Neural crest cell (in vitro differentiated cells): Measurements from ENCODE around the gene PRRG4. TPM values are rescaled to one million over a fixed set of nuclear protein-coding genes. Genes with fewer than 3 reads are reported as not detected.

ENCODE experiments used
- DNase-seq: peaks from one replicate; pipeline ENCODE4 v3.0.0; 2021; ENCODE audit warnings: low read depth, mixed read lengths, low spot score
- H3K27ac Mint-ChIP-seq: one replicate; pipeline ENCODE4 v1.8.0; 2021; ENCODE audit warnings: mild to moderate bottlenecking, mixed read lengths; ENCODE audit not compliant: unreplicated experiment
- H3K27me3 Mint-ChIP-seq: 2 replicates; pipeline ENCODE4 v1.8.0; 2021; ENCODE audit warnings: low read depth, mild to moderate bottlenecking, mixed read lengths
- H3K36me3 Mint-ChIP-seq: 2 replicates; pipeline ENCODE4 v1.8.0; 2021; ENCODE audit warnings: low read depth, mild to moderate bottlenecking, mixed read lengths
- H3K4me1 Mint-ChIP-seq: 2 replicates; pipeline ENCODE4 v1.8.0; 2021; ENCODE audit warnings: mixed read lengths
- H3K4me3 Mint-ChIP-seq: one replicate; pipeline ENCODE4 v1.8.0; 2021; ENCODE audit warnings: mild to moderate bottlenecking, mixed read lengths
- H3K9me3 Mint-ChIP-seq: 2 replicates; pipeline ENCODE4 v1.8.0; 2021; ENCODE audit warnings: mixed read lengths
- CTCF ChIP-seq: fragments of 200-600 bp; sonication (generic); conservative IDR thresholded peaks from 2 replicates; pipeline ENCODE4 v1.5.0; 2021; ENCODE audit warnings: antibody characterized with exemption, mild to moderate bottlenecking
- total RNA-seq: library from RNA; stranded (reverse); gene quantifications from 2 replicates; pipeline ENCODE4 v1.2.1, GENCODE V29; 2021

PRRG4 gene
- total RNA-seq, 1 donor from 2014 or later, result not detected

GRCh38 chr11:32894149-32894827 lies 64.6 kb downstream of the PRRG4 start:
- no peak for TF ChIP-seq CTCF
- Mint-ChIP-seq H3K27ac (peak overlapping the region; percentile 96), H3K9me3 (no peaks in the 10 kb centered on the region), H3K4me1 (peaks cover 43% of the 10 kb centered on the region), H3K36me3 (peaks cover 8% of the 10 kb centered on the region), H3K4me3 (peak overlapping the region; percentile 96), H3K27me3 (no peaks in the 10 kb centered on the region)
- DNase-seq, result no peak

- Mint-ChIP-seq H3K36me3 (peaks cover 8% of the 10 kb centered on the region), H3K4me1 (peaks cover 47% of the 10 kb centered on the region), H3K9me3 (no peaks in the 10 kb centered on the region), H3K27me3 (no peaks in the 10 kb centered on the region), H3K27ac (peak overlapping the region; percentile 27), H3K4me3 (peak overlapping the region; percentile 96)
- DNase-seq, result no peak
- TF ChIP-seq CTCF, result no peak
Observed at GRCh38 chr11:32894921-32895320, 65.2 kb downstream of the PRRG4 start.

DNA sequence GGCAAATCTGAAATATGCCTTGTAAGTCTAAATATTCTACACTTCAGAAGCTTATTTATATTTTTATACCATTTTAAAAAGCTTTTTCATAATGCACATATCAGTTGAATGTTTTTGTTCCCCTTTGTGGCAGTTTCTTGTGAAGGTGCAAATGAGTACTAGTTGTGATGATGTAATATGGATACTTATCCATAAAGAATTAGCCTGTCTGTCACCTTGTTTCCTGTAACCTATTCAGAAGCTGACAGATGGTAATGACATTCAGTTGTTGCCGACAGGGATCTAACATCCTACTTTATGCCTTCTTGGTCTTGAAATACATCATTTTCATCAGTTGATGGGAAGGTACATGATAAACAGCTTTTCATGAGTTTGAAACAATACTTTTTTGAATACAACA lies 65.7 kb downstream of the PRRG4 start:
- Mint-ChIP-seq H3K27ac (no peak overlapping the region), H3K4me1 (peaks cover 49% of the 10 kb centered on the region), H3K4me3 (peak overlapping the region; percentile 96), H3K9me3 (no peaks in the 10 kb centered on the region), H3K36me3 (peaks cover 8% of the 10 kb centered on the region), H3K27me3 (no peaks in the 10 kb centered on the region)
- TF ChIP-seq CTCF, result no peak
- no peak for DNase-seq

DNA sequence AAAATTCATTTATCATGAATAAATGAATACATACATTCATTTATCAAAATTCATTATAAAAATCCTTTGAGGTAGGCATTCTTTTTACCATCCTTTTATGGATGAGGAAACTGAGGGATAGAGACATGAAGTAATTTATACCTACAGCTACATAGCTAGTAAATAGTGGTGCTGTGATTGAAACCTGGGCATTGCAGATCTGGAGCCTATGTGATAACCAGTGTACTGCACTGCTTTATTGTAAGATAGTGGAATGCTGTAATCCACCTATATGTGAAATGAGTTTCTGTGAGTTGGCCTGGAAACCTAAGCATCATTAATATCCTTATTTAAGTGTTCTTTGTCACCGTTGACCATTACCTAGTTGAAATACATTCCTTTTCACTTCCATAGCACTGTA lies 67.4 kb downstream of the PRRG4 start:
- Mint-ChIP-seq H3K4me1 (peaks cover 39% of the 10 kb centered on the region), H3K36me3 (peaks cover 8% of the 10 kb centered on the region), H3K4me3 (peak overlapping the region; percentile 56), H3K27ac (no peak overlapping the region), H3K9me3 (no peaks in the 10 kb centered on the region), H3K27me3 (no peaks in the 10 kb centered on the region)
- TF ChIP-seq CTCF, result no peak
- DNase-seq, result no peak

DNA sequence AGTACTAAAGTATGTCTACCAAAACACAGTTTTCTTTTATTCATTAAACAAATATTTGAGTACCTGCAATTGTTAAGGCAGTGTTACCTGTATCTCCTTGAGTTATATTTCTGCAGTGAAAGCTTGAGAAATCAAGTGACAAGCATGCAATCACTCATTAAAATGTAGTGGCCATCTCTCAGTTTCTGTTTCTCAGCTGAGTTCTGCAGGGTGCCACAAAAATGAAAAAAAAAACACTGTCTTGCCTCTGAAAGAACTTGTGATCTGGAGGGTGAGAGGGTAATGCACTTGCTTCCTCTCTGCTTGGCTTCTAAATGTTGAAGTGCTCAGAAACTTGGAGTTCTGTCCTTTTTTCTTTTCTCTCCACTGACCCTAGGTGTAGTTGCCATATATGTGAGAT lies 69.7 kb downstream of the PRRG4 start:
- TF ChIP-seq CTCF, result no peak
- DNase-seq, result no peak
- Mint-ChIP-seq H3K4me3 (no peak overlapping the region), H3K27me3 (no peaks in the 10 kb centered on the region), H3K9me3 (no peaks in the 10 kb centered on the region), H3K27ac (no peak overlapping the region), H3K4me1 (peaks cover 32% of the 10 kb centered on the region), H3K36me3 (peaks cover 4% of the 10 kb centered on the region)
